ENCODE data around the gene SH3RF3. TPM values are rescaled to one million over a fixed set of nuclear protein-coding genes. Genes with fewer than 3 reads are reported as not detected.

SH3RF3 gene
- total RNA-seq, 1 experiment from 2014 or later, result 0.34 TPM

- Histone ChIP-seq H3K9me3 (ENCODE audit: low read length) (no peaks in the 10 kb centered on the region), H3K36me3 (ENCODE audit: insufficient read depth, low read length) (no peaks in the 10 kb centered on the region), H2AFZ (ENCODE audit: low read length) (no peak overlapping the region), H3K79me2 (ENCODE audit: low read length) (no peaks in the 10 kb centered on the region), H3K4me3 (ENCODE audit: low read length) (no peak overlapping the region), H3K9ac (ENCODE audit: low read length) (no peak overlapping the region), H3K27me3 (ENCODE audit: low read length) (no peaks in the 10 kb centered on the region), H3K9me2 (replicated peaks; ENCODE audit: insufficient read depth, low read length) (no peaks in the 10 kb centered on the region), H3K4me2 (ENCODE audit: low read depth, low read length, poor library complexity, severe bottlenecking) (no peak overlapping the region), H3K4me1 (ENCODE audit: low read length) (no peaks in the 10 kb centered on the region), H4K20me1 (ENCODE audit: insufficient read depth, low read depth, low read length) (no peaks in the 10 kb centered on the region), H3K27ac (ENCODE audit: low read length) (no peak overlapping the region)
- DNase-seq, result no peak
Measured at GRCh38 chr2:109086743-109087020, 42.3 kb upstream of the SH3RF3 start.

GRCh38 chr2:109087055-109087663 is 41.8 kb upstream of the SH3RF3 start:
- Histone ChIP-seq H3K4me2 (ENCODE audit: low read depth, low read length, poor library complexity, severe bottlenecking) (no peak overlapping the region), H3K27me3 (ENCODE audit: low read length) (no peaks in the 10 kb centered on the region), H3K9ac (ENCODE audit: low read length) (no peak overlapping the region), H2AFZ (ENCODE audit: low read length) (no peak overlapping the region), H3K9me3 (ENCODE audit: low read length) (no peaks in the 10 kb centered on the region), H3K4me1 (ENCODE audit: low read length) (no peaks in the 10 kb centered on the region), H3K36me3 (ENCODE audit: insufficient read depth, low read length) (no peaks in the 10 kb centered on the region), H4K20me1 (ENCODE audit: insufficient read depth, low read depth, low read length) (no peaks in the 10 kb centered on the region), H3K79me2 (ENCODE audit: low read length) (no peaks in the 10 kb centered on the region), H3K27ac (ENCODE audit: low read length) (no peak overlapping the region), H3K9me2 (replicated peaks; ENCODE audit: insufficient read depth, low read length) (no peaks in the 10 kb centered on the region), H3K4me3 (ENCODE audit: low read length) (no peak overlapping the region)
- no peak for DNase-seq

- Histone ChIP-seq H3K27ac (ENCODE audit: low read length) (no peak overlapping the region), H3K4me3 (ENCODE audit: low read length) (no peak overlapping the region), H3K9me3 (ENCODE audit: low read length) (no peaks in the 10 kb centered on the region), H3K36me3 (ENCODE audit: insufficient read depth, low read length) (no peaks in the 10 kb centered on the region), H3K9ac (ENCODE audit: low read length) (no peak overlapping the region), H3K4me2 (ENCODE audit: low read depth, low read length, poor library complexity, severe bottlenecking) (no peak overlapping the region), H4K20me1 (ENCODE audit: insufficient read depth, low read depth, low read length) (no peaks in the 10 kb centered on the region), H3K4me1 (ENCODE audit: low read length) (no peaks in the 10 kb centered on the region), H3K27me3 (ENCODE audit: low read length) (no peaks in the 10 kb centered on the region), H2AFZ (ENCODE audit: low read length) (no peak overlapping the region), H3K9me2 (replicated peaks; ENCODE audit: insufficient read depth, low read length) (no peaks in the 10 kb centered on the region), H3K79me2 (ENCODE audit: low read length) (no peaks in the 10 kb centered on the region)
- DNase-seq, result no peak
Measured at GRCh38 chr2:109089602-109090300, 39.3 kb upstream of the SH3RF3 start.

GRCh38 chr2:109091526-109091925 is 37.5 kb upstream of the SH3RF3 start:
- DNase-seq, result no peak
- Histone ChIP-seq H3K9me2 (replicated peaks; ENCODE audit: insufficient read depth, low read length) (no peaks in the 10 kb centered on the region), H3K27me3 (ENCODE audit: low read length) (no peaks in the 10 kb centered on the region), H3K9ac (ENCODE audit: low read length) (no peak overlapping the region), H3K4me1 (ENCODE audit: low read length) (no peaks in the 10 kb centered on the region), H3K36me3 (ENCODE audit: insufficient read depth, low read length) (no peaks in the 10 kb centered on the region), H3K27ac (ENCODE audit: low read length) (no peak overlapping the region), H3K4me3 (ENCODE audit: low read length) (no peak overlapping the region), H3K4me2 (ENCODE audit: low read depth, low read length, poor library complexity, severe bottlenecking) (no peak overlapping the region), H3K79me2 (ENCODE audit: low read length) (no peaks in the 10 kb centered on the region), H3K9me3 (ENCODE audit: low read length) (no peaks in the 10 kb centered on the region), H2AFZ (ENCODE audit: low read length) (no peak overlapping the region), H4K20me1 (ENCODE audit: insufficient read depth, low read depth, low read length) (no peaks in the 10 kb centered on the region)

DNA sequence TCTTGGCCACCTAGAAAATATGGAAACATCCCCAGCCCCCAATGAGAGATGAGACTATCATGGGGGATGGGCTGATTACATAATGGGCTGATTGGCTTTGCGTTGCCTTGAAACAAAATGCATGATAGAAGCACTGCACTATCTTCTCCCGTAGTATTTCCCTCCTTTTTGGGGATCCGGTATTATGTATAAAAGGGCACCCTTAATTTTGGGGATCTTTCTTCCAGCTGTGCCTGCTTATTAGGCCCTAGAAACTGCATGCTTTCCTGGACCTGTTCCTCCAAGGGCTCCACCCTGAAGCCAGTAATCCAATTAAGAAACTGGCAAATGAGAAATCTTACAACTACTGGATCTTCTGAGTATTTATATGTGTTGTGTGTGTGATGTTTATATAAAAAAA is 34.9 kb upstream of the SH3RF3 start:
- no peaks in the 10 kb centered on the region for H3K79me2 ChIP-seq (ENCODE audit: low read length)
- no peak overlapping the region for H3K9ac ChIP-seq (ENCODE audit: low read length)

DNA sequence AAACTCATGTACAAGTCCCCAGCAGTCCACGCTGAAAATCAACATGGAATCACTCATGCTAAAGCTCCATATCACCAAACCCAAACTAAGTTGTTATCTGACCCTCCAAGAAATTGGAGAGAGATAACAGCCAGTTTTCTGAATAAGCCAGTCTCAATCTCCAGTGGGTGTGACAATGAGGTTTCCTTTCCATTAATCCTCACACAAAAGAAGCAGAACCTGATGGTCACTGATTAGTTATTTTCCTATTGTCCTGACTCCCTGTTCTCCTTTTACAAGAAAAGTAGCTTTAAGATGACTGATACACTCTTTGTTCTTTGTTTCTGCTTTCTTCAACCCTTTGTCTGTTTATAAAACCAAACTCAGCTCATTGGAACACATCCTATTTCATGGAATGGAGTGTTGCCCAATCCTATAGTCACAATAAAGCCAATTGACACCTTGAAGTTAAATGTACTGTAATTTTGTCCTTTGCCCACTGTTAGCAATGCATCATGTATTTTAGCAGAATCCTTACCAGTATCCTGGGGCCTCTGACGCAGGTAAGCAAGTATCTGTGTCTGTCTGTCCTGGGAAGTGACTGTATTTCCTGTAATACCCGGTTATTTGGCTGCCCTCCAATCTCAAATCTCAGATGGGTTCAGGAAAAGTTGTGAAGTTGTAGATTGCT is 30.6 kb upstream of the SH3RF3 start:
- DNase-seq, result no peak
- Histone ChIP-seq H2AFZ (ENCODE audit: low read length) (no peak overlapping the region), H3K9me3 (ENCODE audit: low read length) (no peaks in the 10 kb centered on the region), H3K4me1 (ENCODE audit: low read length) (no peaks in the 10 kb centered on the region), H3K36me3 (ENCODE audit: insufficient read depth, low read length) (no peaks in the 10 kb centered on the region), H3K9me2 (replicated peaks; ENCODE audit: insufficient read depth, low read length) (no peaks in the 10 kb centered on the region), H4K20me1 (ENCODE audit: insufficient read depth, low read depth, low read length) (no peaks in the 10 kb centered on the region), H3K27me3 (ENCODE audit: low read length) (no peaks in the 10 kb centered on the region), H3K9ac (ENCODE audit: low read length) (no peak overlapping the region), H3K4me3 (ENCODE audit: low read length) (no peak overlapping the region), H3K4me2 (ENCODE audit: low read depth, low read length, poor library complexity, severe bottlenecking) (no peak overlapping the region), H3K79me2 (ENCODE audit: low read length) (no peaks in the 10 kb centered on the region), H3K27ac (ENCODE audit: low read length) (no peak overlapping the region)

More for the DNA sequence above, 34.9 kb upstream of the SH3RF3 start:
- Histone ChIP-seq H3K9me3 (ENCODE audit: low read length) (no peaks in the 10 kb centered on the region), H3K9me2 (replicated peaks; ENCODE audit: insufficient read depth, low read length) (no peaks in the 10 kb centered on the region), H3K27ac (ENCODE audit: low read length) (no peak overlapping the region), H3K4me3 (ENCODE audit: low read length) (no peak overlapping the region), H3K27me3 (ENCODE audit: low read length) (no peaks in the 10 kb centered on the region), H2AFZ (ENCODE audit: low read length) (no peak overlapping the region), H4K20me1 (ENCODE audit: insufficient read depth, low read depth, low read length) (no peaks in the 10 kb centered on the region), H3K4me2 (ENCODE audit: low read depth, low read length, poor library complexity, severe bottlenecking) (no peak overlapping the region), H3K36me3 (ENCODE audit: insufficient read depth, low read length) (no peaks in the 10 kb centered on the region), H3K4me1 (ENCODE audit: low read length) (no peaks in the 10 kb centered on the region)
- DNase-seq, result no peak

DNA sequence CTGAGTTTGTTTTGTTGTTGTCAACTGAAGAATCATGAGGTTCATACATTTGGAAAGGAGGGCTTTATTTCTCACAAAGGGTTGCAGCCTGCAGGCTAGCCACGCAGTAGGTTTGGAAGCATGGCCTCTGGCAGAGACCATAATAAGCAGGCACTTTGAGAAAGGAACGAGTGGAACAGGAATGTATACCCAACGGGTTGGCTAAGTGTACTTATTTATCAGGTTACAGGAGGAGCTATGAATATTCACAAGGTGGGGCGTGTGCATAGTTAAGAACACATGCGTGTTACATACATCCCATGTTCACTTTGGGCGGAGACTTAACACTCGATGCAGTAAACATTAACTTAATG is 30.1 kb upstream of the SH3RF3 start:
- no peaks in the 10 kb centered on the region for H3K27me3 ChIP-seq (ENCODE audit: low read length)
- no peak overlapping the region for H3K4me2 ChIP-seq (ENCODE audit: low read depth, low read length, poor library complexity, severe bottlenecking)
- DNase-seq, result no peak
- no peaks in the 10 kb centered on the region for H4K20me1 ChIP-seq (ENCODE audit: insufficient read depth, low read depth, low read length)
- H3K9ac ChIP-seq (ENCODE audit: low read length), result no peak overlapping the region
- H3K9me2 ChIP-seq (replicated peaks; ENCODE audit: insufficient read depth, low read length), result no peaks in the 10 kb centered on the region
- H3K27ac ChIP-seq (ENCODE audit: low read length), result no peak overlapping the region
- no peak overlapping the region for H3K4me3 ChIP-seq (ENCODE audit: low read length)
- no peaks in the 10 kb centered on the region for H3K36me3 ChIP-seq (ENCODE audit: insufficient read depth, low read length)
- H3K4me1 ChIP-seq (ENCODE audit: low read length), result no peaks in the 10 kb centered on the region
- H2AFZ ChIP-seq (ENCODE audit: low read length), result no peak overlapping the region
- H3K9me3 ChIP-seq (ENCODE audit: low read length), result no peaks in the 10 kb centered on the region
- no peaks in the 10 kb centered on the region for H3K79me2 ChIP-seq (ENCODE audit: low read length)

DNA sequence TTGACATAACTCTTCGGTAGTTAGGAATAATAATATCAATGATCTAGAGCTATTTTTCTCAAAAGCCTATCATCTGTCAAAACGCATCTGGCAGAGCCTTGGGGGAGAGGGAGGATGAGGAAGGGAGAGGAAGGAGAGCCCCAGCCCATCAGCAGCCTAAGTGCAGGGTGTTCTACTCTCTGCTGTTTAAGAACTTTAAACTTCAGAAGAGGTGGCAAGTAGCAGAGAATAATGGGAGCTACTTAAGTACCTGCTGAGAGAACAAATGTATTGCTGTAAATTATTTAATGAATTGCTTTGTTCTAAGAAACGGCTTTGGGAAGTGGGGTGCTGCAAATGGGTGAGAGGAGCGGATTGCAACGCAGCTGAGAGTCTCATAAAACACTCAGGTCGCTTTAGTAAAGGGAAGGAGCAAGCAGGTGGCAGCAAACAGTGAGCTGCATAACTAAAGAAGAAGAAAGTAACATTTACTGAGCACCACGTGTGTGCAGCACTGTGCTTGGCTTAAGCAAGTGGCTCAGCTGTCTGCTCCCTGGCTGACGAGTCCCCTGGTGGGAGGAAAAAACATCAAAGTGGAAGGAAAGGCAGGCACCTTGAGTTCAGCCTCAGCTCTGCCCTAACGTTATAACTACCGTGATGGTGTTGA is 26.3 kb upstream of the SH3RF3 start:
- Histone ChIP-seq H3K9me3 (ENCODE audit: low read length) (no peaks in the 10 kb centered on the region), H4K20me1 (ENCODE audit: insufficient read depth, low read depth, low read length) (no peaks in the 10 kb centered on the region), H3K79me2 (ENCODE audit: low read length) (no peaks in the 10 kb centered on the region), H3K4me2 (ENCODE audit: low read depth, low read length, poor library complexity, severe bottlenecking) (no peak overlapping the region), H3K9me2 (replicated peaks; ENCODE audit: insufficient read depth, low read length) (no peaks in the 10 kb centered on the region), H3K27me3 (ENCODE audit: low read length) (no peaks in the 10 kb centered on the region), H3K4me1 (ENCODE audit: low read length) (no peaks in the 10 kb centered on the region), H3K4me3 (ENCODE audit: low read length) (no peak overlapping the region), H3K9ac (ENCODE audit: low read length) (no peak overlapping the region), H2AFZ (ENCODE audit: low read length) (no peak overlapping the region), H3K27ac (ENCODE audit: low read length) (no peak overlapping the region), H3K36me3 (ENCODE audit: insufficient read depth, low read length) (no peaks in the 10 kb centered on the region)
- DNase-seq, result no peak
